HEK293 (cell line): ENCODE measurements around the gene SCYL1.
"Not testable (repeated sequence)": the region's sequence is repeated elsewhere in the genome, so short reads cannot be mapped to it uniquely, and the experiment has no call there.

Source experiments
- CTCF ChIA-PET: fragments of 350-600 bp; formaldehyde crosslinking; extraction: SDS; loops from one replicate; lab custom pipeline; 2021; ENCODE audit warnings: antibody characterized with exemption; lab: Yijun Ruan, JAX
- POLR2A ChIA-PET: fragments of 300-600 bp; formaldehyde crosslinking; extraction: SDS; loops from one replicate; lab custom pipeline; 2020; ENCODE audit warnings: antibody characterized with exemption, inconsistent platforms; lab: Yijun Ruan, JAX
- H3K27ac ChIP-seq: fragments of 200-500 bp; sonication (Bioruptor generic); 2 replicates; pipeline ENCODE4 v1.5.1; 2014; ENCODE audit warnings: low read depth, low read length, control low read depth, inconsistent platforms; ENCODE audit errors: extremely low read depth
- H3K36me3 ChIP-seq, 2 experiments: fragments of 200-500 bp in 1 of 2; sonication (Bioruptor generic) in 1 of 2; 1 replicate in 1 of 2; 2 replicates in 1 of 2; pipeline ENCODE4 v1.5.1; 2014 to 2017; ENCODE audit warnings: inconsistent platforms in 2 of 2, low read length in 2 of 2; ENCODE audit not compliant: control insufficient read depth in 2 of 2, insufficient read depth in 1 of 2
- H3K4me1 ChIP-seq: fragments of 200-500 bp; sonication (Bioruptor generic); 2 replicates; pipeline ENCODE4 v1.5.1; 2014; ENCODE audit warnings: mild to moderate bottlenecking, low read length, inconsistent platforms; ENCODE audit not compliant: control insufficient read depth, insufficient read depth
- H3K4me3 ChIP-seq: 2 replicates; pipeline ENCODE4 v1.5.1; 2011; ENCODE audit warnings: low read depth, mild to moderate bottlenecking, control low read depth, low read length, moderate library complexity
- H3K9me3 ChIP-seq: fragments of 200-500 bp; sonication (Bioruptor generic); 2 replicates; pipeline ENCODE4 v1.5.1; 2014; ENCODE audit warnings: low read depth, low read length, inconsistent platforms; ENCODE audit not compliant: control insufficient read depth, insufficient read depth
- EGR2 ChIP-seq: fragments of 450-650 bp; formaldehyde crosslinking; IDR thresholded peaks from 2 replicates; pipeline ENCODE4 v1.5.1; 2016; ENCODE audit warnings: low read depth, missing biosample characterization, missing genetic modification characterization
- OVOL3 ChIP-seq: fragments of 450-650 bp; formaldehyde crosslinking; IDR thresholded peaks from 2 replicates; pipeline ENCODE4 v1.5.1; 2016; ENCODE audit warnings: missing biosample characterization, missing genetic modification characterization
- TCF7L2 ChIP-seq: IDR thresholded peaks from 2 replicates; pipeline ENCODE4 v1.6.1; 2011; ENCODE audit warnings: low read depth, mild to moderate bottlenecking, inconsistent platforms, low read length, moderate library complexity, borderline replicate concordance
- ZFHX2 ChIP-seq: fragments of 450-650 bp; formaldehyde crosslinking; conservative IDR thresholded peaks from 2 replicates; pipeline ENCODE4 v1.5.1; 2016; ENCODE audit warnings: missing biosample characterization, missing genetic modification characterization
- ZNF146 ChIP-seq: fragments of 450-650 bp; formaldehyde crosslinking; IDR thresholded peaks from 2 replicates; pipeline ENCODE4 v1.5.1; 2016; ENCODE audit warnings: missing biosample characterization, missing genetic modification characterization
- ZNF274 ChIP-seq, 2 experiments: fragments of 200-500 bp in 1 of 2; fragments of 450-650 bp in 1 of 2; sonication (Bioruptor generic) in 1 of 2; formaldehyde crosslinking in 1 of 2; IDR thresholded peaks; 2 replicates each; pipeline versions ENCODE4 v1.5.1 to v1.6.1; 2014 to 2016; ENCODE audit warnings: borderline replicate concordance in 1 of 2, inconsistent platforms in 1 of 2, low read length in 1 of 2, missing biosample characterization in 1 of 2, missing genetic modification characterization in 1 of 2
- ZNF311 ChIP-seq: fragments of 450-650 bp; formaldehyde crosslinking; IDR thresholded peaks from 2 replicates; pipeline ENCODE4 v1.5.1; 2017; ENCODE audit warnings: missing biosample characterization, missing genetic modification characterization, borderline replicate concordance
- ZNF366 ChIP-seq: fragments of 450-650 bp; formaldehyde crosslinking; conservative IDR thresholded peaks from 2 replicates; pipeline ENCODE4 v1.5.1; 2016; ENCODE audit warnings: missing biosample characterization, missing genetic modification characterization
- ZNF391 ChIP-seq: fragments of 450-650 bp; formaldehyde crosslinking; IDR thresholded peaks from 2 replicates; pipeline ENCODE4 v1.5.1; 2016; ENCODE audit warnings: low read depth, missing biosample characterization, missing genetic modification characterization, borderline replicate concordance
- ZNF521 ChIP-seq: fragments of 450-650 bp; formaldehyde crosslinking; IDR thresholded peaks from 2 replicates; pipeline ENCODE4 v1.5.1; 2017; ENCODE audit warnings: missing biosample characterization, mild to moderate bottlenecking, missing genetic modification characterization
- ZNF768 ChIP-seq: fragments of 450-650 bp; formaldehyde crosslinking; IDR thresholded peaks from 2 replicates; pipeline ENCODE4 v1.5.1; 2018; ENCODE audit warnings: missing biosample characterization, mild to moderate bottlenecking, missing genetic modification characterization
- ZNF792 ChIP-seq: fragments of 450-650 bp; formaldehyde crosslinking; IDR thresholded peaks from 2 replicates; pipeline ENCODE4 v1.5.1; 2016; ENCODE audit warnings: missing biosample characterization, missing genetic modification characterization
- ZSCAN16 ChIP-seq: fragments of 450-650 bp; formaldehyde crosslinking; IDR thresholded peaks from 2 replicates; pipeline ENCODE4 v1.5.1; 2016; ENCODE audit warnings: missing biosample characterization, missing genetic modification characterization
- TF ChIP-seq, protein P1 (sequence below): fragments of 450-650 bp; formaldehyde crosslinking; IDR thresholded peaks from 2 replicates; pipeline ENCODE4 v1.5.1; 2016; ENCODE audit warnings: missing biosample characterization, missing genetic modification characterization
- TF ChIP-seq, protein P2 (sequence below): fragments of 450-650 bp; formaldehyde crosslinking; IDR thresholded peaks from 2 replicates; pipeline ENCODE4 v1.5.1; 2017; ENCODE audit warnings: missing biosample characterization, missing genetic modification characterization

The SCYL1 gene

DNA sequence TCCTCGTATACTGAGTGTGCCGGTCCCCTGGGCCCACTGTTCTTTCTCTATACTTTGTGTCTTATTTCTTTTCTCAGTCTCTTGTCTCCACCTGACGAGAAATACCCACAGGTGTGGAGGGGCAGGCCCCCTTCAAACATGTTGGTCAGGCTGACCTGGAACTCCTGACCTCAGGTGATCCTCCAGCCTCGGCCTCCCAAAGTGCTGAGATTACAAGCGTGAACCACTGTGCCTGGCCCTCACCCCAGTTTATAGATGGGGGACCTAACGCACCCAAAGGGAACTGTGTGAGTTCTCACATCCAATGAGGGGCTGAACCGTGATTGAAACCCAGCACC, 1.3 kb upstream of the SCYL1 start:
- H3K9me3 ChIP-seq; POLR2A ChIA-PET; CTCF ChIA-PET; H3K4me3 ChIP-seq; H3K27ac ChIP-seq; H3K4me1 ChIP-seq; TF ChIP-seq ZNF274 (IDR thresholded peaks at IDR 0.05; ENCODE audit: low read length): not testable (repeated sequence)
- TF ChIP-seq ZNF274 (tag by site-specific recombination; IDR thresholded peaks at IDR 0.05; ENCODE audit: borderline replicate concordance): peak; percentile 69; the same call in 1 of the 2 replicates
- peaks cover 0 to 26% of the 10 kb centered on the region in 2 experiments; a peak in 1 of 3 replicates for H3K36me3 ChIP-seq

DNA sequence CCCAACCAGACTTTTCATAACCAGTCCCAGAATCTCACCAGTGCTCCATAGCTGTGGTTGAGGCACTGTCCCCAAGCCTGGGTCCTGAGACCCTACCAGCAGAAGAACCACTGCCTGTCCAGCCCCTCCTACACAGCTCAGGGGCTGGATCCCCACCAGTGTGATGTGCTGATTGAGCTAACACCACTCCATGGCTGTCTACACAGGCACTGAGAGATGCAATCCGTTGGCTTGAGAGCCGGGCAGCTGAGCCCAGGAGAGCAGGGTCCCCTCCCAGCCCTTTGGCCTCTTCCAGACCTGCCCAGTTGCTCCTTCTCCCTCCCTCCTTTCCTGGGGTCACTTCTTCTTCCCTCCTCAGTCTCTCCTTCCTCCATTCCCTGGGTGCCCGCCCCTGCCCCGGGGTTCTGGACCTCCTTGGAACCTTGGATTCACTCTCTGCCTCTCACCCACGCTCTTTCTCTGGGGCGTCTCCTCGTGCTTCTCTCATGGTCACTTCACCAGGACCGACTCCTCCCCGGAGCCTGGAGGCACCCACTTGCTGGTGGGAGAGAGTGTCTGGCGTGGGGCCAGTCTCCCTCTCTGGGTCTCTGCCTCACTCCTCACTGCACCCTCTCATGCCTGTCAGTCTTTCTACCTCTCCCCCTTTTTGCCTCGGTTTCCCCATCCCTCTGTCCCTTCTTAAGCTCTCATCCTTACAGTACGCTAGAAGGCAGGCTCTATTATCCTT, 706 bp upstream of the SCYL1 start:
- Histone ChIP-seq H3K9me3 (no peaks in the 10 kb centered on the region), H3K4me1 (peaks cover 4% of the 10 kb centered on the region; the same call in 1 of the 2 replicates), H3K4me3 (no peak overlapping the region), H3K36me3 (peaks cover 0 to 32% of the 10 kb centered on the region in 2 experiments; a peak in 1 of 3 replicates), H3K27ac (no peak overlapping the region)
- no peak for TF ChIP-seq TCF7L2
- no peak for TF ChIP-seq ZNF768 (tag by site-specific recombination)
- TF ChIP-seq, protein P1, sequence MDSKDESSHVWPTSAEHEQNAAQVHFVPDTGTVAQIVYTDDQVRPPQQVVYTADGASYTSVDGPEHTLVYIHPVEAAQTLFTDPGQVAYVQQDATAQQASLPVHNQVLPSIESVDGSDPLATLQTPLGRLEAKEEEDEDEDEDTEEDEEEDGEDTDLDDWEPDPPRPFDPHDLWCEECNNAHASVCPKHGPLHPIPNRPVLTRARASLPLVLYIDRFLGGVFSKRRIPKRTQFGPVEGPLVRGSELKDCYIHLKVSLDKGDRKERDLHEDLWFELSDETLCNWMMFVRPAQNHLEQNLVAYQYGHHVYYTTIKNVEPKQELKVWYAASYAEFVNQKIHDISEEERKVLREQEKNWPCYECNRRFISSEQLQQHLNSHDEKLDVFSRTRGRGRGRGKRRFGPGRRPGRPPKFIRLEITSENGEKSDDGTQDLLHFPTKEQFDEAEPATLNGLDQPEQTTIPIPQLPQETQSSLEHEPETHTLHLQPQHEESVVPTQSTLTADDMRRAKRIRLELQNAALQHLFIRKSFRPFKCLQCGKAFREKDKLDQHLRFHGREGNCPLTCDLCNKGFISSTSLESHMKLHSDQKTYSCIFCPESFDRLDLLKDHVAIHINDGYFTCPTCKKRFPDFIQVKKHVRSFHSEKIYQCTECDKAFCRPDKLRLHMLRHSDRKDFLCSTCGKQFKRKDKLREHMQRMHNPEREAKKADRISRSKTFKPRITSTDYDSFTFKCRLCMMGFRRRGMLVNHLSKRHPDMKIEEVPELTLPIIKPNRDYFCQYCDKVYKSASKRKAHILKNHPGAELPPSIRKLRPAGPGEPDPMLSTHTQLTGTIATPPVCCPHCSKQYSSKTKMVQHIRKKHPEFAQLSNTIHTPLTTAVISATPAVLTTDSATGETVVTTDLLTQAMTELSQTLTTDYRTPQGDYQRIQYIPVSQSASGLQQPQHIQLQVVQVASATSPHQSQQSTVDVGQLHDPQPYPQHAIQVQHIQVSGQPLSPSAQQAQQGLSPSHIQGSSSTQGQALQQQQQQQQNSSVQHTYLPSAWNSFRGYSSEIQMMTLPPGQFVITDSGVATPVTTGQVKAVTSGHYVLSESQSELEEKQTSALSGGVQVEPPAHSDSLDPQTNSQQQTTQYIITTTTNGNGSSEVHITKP (tag by site-specific recombination): peak; percentile 33; the same call in 1 of the 2 replicates
- peak; percentile 22; the same call in 1 of the 2 replicates for TF ChIP-seq EGR2 (tag by site-specific recombination)
- TF ChIP-seq ZNF792 (tag by site-specific recombination): no peak
- no peak for TF ChIP-seq OVOL3
- TF ChIP-seq ZNF366: peak; percentile 57
- no peak for TF ChIP-seq ZNF391 (tag by site-specific recombination)
- TF ChIP-seq ZSCAN16 (tag by site-specific recombination): peak; percentile 65; the same call in 1 of the 2 replicates
- no peak for TF ChIP-seq ZNF146 (tag by site-specific recombination)
- TF ChIP-seq ZFHX2 (tag by site-specific recombination): peak; percentile 33; the same call in 1 of the 2 replicates
- TF ChIP-seq ZNF311 (tag by site-specific recombination): peak; percentile 40; the same call in 1 of the 2 replicates
- TF ChIP-seq, protein P2, sequence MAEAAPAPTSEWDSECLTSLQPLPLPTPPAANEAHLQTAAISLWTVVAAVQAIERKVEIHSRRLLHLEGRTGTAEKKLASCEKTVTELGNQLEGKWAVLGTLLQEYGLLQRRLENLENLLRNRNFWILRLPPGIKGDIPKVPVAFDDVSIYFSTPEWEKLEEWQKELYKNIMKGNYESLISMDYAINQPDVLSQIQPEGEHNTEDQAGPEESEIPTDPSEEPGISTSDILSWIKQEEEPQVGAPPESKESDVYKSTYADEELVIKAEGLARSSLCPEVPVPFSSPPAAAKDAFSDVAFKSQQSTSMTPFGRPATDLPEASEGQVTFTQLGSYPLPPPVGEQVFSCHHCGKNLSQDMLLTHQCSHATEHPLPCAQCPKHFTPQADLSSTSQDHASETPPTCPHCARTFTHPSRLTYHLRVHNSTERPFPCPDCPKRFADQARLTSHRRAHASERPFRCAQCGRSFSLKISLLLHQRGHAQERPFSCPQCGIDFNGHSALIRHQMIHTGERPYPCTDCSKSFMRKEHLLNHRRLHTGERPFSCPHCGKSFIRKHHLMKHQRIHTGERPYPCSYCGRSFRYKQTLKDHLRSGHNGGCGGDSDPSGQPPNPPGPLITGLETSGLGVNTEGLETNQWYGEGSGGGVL (tag by site-specific recombination): peak; percentile 41
- no peak for TF ChIP-seq ZNF521 (tag by site-specific recombination)
- CTCF ChIA-PET: interaction anchor here (2.2 to 2.5 kb wide), 2 partner anchors 16 to 69 kb away, joined by 11 read pairs; no protein-coding TSS in a partner anchor
- POLR2A ChIA-PET: interaction anchor here (0.7 to 2.3 kb wide), 13 partner anchors 8 to 262 kb away, joined by 3 to 9 read pairs (median 4); partner anchors contain the start of genes FRMD8, MAP3K11, PCNX3 and POLA2
